Measurements from ENCODE around the gene DCANP1. TPM values are rescaled to one million over a fixed set of nuclear protein-coding genes. Genes with fewer than 3 reads are reported as not detected.

Gene DCANP1
- total and polyA plus RNA-seq, 2 of the 13 experiments (the other 11 are each of a cell fraction or from before 2014, with no cell fraction given) = not detected

DNA sequence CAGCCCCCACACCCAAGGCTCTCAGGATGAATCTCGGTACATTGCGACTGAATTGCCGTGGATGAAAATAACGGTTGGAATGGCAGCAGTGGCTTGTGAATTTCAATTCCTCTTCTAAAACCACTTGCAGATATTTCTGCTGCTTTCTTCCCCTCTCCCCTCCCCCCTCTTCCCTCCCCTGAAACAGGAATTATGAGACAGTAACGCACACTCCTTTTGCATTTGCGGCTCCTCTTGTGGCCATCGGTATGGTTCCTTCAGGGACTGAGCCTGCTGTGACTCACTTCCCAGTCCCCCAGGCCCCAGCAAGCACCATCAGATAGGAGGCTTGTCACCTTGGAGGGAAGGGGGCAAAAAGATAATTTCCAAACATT, 9.7 kb downstream of the DCANP1 start:
- FAIRE-seq (no peak), DNase-seq (ENCODE audit: low spot score) (no peak), ATAC-seq (no peak)
- Histone ChIP-seq H3K4me2 (ENCODE audit: low read depth, low read length) (no peak overlapping the region), H4K20me1 (ENCODE audit: insufficient read depth, low read length) (no peaks in the 10 kb centered on the region), H3K36me3 (replicated peaks in 1 of 2; ENCODE audit: control insufficient read depth in 1 of 2, insufficient read depth in 2 of 2, low read length in 2 of 2) (no peaks in the 10 kb centered on the region), H3K79me2 (ENCODE audit: insufficient read depth, low read length) (no peaks in the 10 kb centered on the region), H3K4me1 (ENCODE audit: insufficient read depth, low read length) (peaks cover 51% of the 10 kb centered on the region), H3K9me3 (ENCODE audit: low read length) (no peaks in the 10 kb centered on the region), H3K4me3 (replicated peaks in 1 of 3; ENCODE audit: insufficient read depth in 1 of 3, low read depth in 2 of 3, low read length in 3 of 3) (no peak overlapping the region), H2AFZ (ENCODE audit: low read length) (no peak overlapping the region), H3K27ac (ENCODE audit: extremely low read length, insufficient read depth, low read length) (no peak overlapping the region), H3K27me3 (ENCODE audit: control insufficient read depth in 1 of 2, insufficient read depth in 2 of 2, low read length in 2 of 2) (peaks cover 3 to 27% of the 10 kb centered on the region in 2 experiments; a peak in 4 of 5 replicates), H3K9ac (ENCODE audit: insufficient read depth, low read depth, low read length) (no peak overlapping the region)
- WGBS (ENCODE audit: low lambda C conversion rate) = 82% methylated on average over 7 of the region's 7 CpGs
- in situ Hi-C loops (cut with HindIII; ENCODE audit: extremely low pct_ligation_motif_present, low pct_unique_long_range_greater_than_20kb) (no loop called here), intact Hi-C loops (cut with micrococcal nuclease; ENCODE audit: unreplicated experiment) (loop anchor here (10.0 kb wide), 1 partner anchor 113 kb away; no protein-coding TSS in a partner anchor)
- ChIA-PET POLR2A (no interaction called here), CTCF (ENCODE audit: low intra/inter-chr PET ratio, low total read pairs) (no interaction called here)
- TF ChIP-seq NR2F1 (CRISPR knock-in tag; IDR thresholded peaks at IDR 0.05) = no peak
- no peak for TF ChIP-seq RAD51 (IDR thresholded peaks at IDR 0.05; ENCODE audit: borderline replicate concordance)
- no peak for TF ChIP-seq JARID2 (CRISPR knock-in tag; IDR thresholded peaks at IDR 0.05; ENCODE audit: insufficient replicate concordance)
- BruUV-seq (replicated peaks) = no TSS peak

DNA sequence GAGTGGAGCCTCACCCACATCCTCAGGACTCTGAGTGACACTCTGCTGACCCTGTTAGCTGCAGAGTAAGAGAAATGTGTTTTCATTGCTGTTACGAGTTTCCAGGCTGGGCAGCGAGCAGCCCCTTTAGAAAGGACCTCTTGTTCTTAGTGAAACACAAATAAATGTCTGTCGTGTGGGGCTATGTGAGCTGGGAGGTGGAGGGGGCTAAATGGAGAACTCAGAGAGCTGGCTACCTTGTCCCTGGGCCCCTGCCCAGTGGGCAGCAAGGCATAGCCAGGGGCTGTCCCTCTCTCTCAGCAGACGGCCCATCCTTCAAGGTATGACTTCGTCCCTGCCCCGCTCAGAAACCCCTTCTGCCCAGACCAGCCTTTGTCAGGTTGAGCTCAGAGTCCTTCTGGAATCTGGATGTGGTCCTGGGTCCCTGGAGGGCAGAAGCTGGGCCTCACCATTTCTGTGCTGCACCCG, 10.2 kb downstream of the DCANP1 start:
- FAIRE-seq (no peak), DNase-seq (ENCODE audit: low spot score) (no peak), ATAC-seq (no peak)
- Histone ChIP-seq H3K9ac (ENCODE audit: insufficient read depth, low read depth, low read length) (no peak overlapping the region), H3K27me3 (ENCODE audit: control insufficient read depth in 1 of 2, insufficient read depth in 2 of 2, low read length in 2 of 2) (peaks cover 3 to 23% of the 10 kb centered on the region in 2 experiments; a peak in 4 of 5 replicates), H3K36me3 (replicated peaks in 1 of 2; ENCODE audit: control insufficient read depth in 1 of 2, insufficient read depth in 2 of 2, low read length in 2 of 2) (no peaks in the 10 kb centered on the region), H3K4me1 (ENCODE audit: insufficient read depth, low read length) (peaks cover 51% of the 10 kb centered on the region), H3K9me3 (ENCODE audit: low read length) (no peaks in the 10 kb centered on the region), H3K4me2 (ENCODE audit: low read depth, low read length) (no peak overlapping the region), H3K79me2 (ENCODE audit: insufficient read depth, low read length) (no peaks in the 10 kb centered on the region), H2AFZ (ENCODE audit: low read length) (no peak overlapping the region), H3K4me3 (replicated peaks in 1 of 3; ENCODE audit: insufficient read depth in 1 of 3, low read depth in 2 of 3, low read length in 3 of 3) (no peak overlapping the region), H4K20me1 (ENCODE audit: insufficient read depth, low read length) (no peaks in the 10 kb centered on the region), H3K27ac (ENCODE audit: extremely low read length, insufficient read depth, low read length) (no peak overlapping the region)
- ChIA-PET CTCF (ENCODE audit: low intra/inter-chr PET ratio, low total read pairs) (no interaction called here), POLR2A (no interaction called here)
- in situ Hi-C loops (cut with HindIII; ENCODE audit: extremely low pct_ligation_motif_present, low pct_unique_long_range_greater_than_20kb) = no loop called here
- BruUV-seq (replicated peaks) = no TSS peak
- intact Hi-C loops (cut with micrococcal nuclease; ENCODE audit: unreplicated experiment) = loop anchor here (10.0 kb wide), 1 partner anchor 112 kb away; no protein-coding TSS in a partner anchor
- WGBS (ENCODE audit: low lambda C conversion rate) = 30% methylated on average over 5 of the region's 7 CpGs
- TF ChIP-seq, protein P1, sequence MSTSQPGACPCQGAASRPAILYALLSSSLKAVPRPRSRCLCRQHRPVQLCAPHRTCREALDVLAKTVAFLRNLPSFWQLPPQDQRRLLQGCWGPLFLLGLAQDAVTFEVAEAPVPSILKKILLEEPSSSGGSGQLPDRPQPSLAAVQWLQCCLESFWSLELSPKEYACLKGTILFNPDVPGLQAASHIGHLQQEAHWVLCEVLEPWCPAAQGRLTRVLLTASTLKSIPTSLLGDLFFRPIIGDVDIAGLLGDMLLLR (CRISPR knock-in tag; IDR thresholded peaks at IDR 0.05) = no peak
- TF ChIP-seq NFKB2 (CRISPR knock-in tag; IDR thresholded peaks at IDR 0.05; ENCODE audit: borderline replicate concordance) (no peak), ZNF234 (CRISPR knock-in tag; conservative IDR thresholded peaks at IDR 0.05) (no peak), HDAC6 (IDR thresholded peaks at IDR 0.05; ENCODE audit: low read depth, low read length) (no peak), HNRNPL (IDR thresholded peaks at IDR 0.05; ENCODE audit: low read depth, low read length) (no peak)
- TF ChIP-seq, protein P2, sequence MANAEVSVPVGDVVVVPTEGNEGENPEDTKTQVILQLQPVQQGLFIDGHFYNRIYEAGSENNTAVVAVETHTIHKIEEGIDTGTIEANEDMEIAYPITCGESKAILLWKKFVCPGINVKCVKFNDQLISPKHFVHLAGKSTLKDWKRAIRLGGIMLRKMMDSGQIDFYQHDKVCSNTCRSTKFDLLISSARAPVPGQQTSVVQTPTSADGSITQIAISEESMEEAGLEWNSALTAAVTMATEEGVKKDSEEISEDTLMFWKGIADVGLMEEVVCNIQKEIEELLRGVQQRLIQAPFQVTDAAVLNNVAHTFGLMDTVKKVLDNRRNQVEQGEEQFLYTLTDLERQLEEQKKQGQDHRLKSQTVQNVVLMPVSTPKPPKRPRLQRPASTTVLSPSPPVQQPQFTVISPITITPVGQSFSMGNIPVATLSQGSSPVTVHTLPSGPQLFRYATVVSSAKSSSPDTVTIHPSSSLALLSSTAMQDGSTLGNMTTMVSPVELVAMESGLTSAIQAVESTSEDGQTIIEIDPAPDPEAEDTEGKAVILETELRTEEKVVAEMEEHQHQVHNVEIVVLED (CRISPR knock-in tag; IDR thresholded peaks at IDR 0.05; ENCODE audit: borderline replicate concordance) = no peak
- TF ChIP-seq, protein P3, sequence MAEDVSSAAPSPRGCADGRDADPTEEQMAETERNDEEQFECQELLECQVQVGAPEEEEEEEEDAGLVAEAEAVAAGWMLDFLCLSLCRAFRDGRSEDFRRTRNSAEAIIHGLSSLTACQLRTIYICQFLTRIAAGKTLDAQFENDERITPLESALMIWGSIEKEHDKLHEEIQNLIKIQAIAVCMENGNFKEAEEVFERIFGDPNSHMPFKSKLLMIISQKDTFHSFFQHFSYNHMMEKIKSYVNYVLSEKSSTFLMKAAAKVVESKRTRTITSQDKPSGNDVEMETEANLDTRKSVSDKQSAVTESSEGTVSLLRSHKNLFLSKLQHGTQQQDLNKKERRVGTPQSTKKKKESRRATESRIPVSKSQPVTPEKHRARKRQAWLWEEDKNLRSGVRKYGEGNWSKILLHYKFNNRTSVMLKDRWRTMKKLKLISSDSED (CRISPR knock-in tag; IDR thresholded peaks at IDR 0.05) = no peak
- TF ChIP-seq, protein P4, sequence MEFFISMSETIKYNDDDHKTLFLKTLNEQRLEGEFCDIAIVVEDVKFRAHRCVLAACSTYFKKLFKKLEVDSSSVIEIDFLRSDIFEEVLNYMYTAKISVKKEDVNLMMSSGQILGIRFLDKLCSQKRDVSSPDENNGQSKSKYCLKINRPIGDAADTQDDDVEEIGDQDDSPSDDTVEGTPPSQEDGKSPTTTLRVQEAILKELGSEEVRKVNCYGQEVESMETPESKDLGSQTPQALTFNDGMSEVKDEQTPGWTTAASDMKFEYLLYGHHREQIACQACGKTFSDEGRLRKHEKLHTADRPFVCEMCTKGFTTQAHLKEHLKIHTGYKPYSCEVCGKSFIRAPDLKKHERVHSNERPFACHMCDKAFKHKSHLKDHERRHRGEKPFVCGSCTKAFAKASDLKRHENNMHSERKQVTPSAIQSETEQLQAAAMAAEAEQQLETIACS (CRISPR knock-in tag; IDR thresholded peaks at IDR 0.05) = no peak
- TF ChIP-seq, protein P5, sequence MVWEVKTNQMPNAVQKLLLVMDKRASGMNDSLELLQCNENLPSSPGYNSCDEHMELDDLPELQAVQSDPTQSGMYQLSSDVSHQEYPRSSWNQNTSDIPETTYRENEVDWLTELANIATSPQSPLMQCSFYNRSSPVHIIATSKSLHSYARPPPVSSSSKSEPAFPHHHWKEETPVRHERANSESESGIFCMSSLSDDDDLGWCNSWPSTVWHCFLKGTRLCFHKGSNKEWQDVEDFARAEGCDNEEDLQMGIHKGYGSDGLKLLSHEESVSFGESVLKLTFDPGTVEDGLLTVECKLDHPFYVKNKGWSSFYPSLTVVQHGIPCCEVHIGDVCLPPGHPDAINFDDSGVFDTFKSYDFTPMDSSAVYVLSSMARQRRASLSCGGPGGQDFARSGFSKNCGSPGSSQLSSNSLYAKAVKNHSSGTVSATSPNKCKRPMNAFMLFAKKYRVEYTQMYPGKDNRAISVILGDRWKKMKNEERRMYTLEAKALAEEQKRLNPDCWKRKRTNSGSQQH (CRISPR knock-in tag; IDR thresholded peaks at IDR 0.05; ENCODE audit: low read depth) = no peak

All from HepG2 (cell line).